ENCODE data around the gene PHTF1. TPM values are rescaled to one million over a fixed set of nuclear protein-coding genes. Genes with fewer than 3 reads are reported as not detected.

PHTF1 gene
- total and polyA plus RNA-seq, 10 of the 15 experiments (the other 5 are each of a cell fraction or from before 2014, with no cell fraction given) = 7.8 to 37.6 (median 24.1) TPM

GRCh38 chr1:113653741-113654140 is 105.5 kb downstream of the PHTF1 start:
- BruUV-seq (replicated peaks) = no TSS peak
- in situ Hi-C loops (cut with MboI) = no loop called here

More at GRCh38 chr1:113653741-113654140, 105.5 kb downstream of the PHTF1 start:
- 76% methylated on average over 5 of the region's 5 CpGs for WGBS (ENCODE audit: insufficient coverage, insufficient replicate concordance, low lambda C conversion rate, missing lambda C conversion rate)
- ChIA-PET CTCF (interaction anchor here (1.4 kb wide), 1 partner anchor 23 kb away, joined by 4 read pairs; no protein-coding TSS in a partner anchor), POLR2A (no interaction called here), RAD21 (ENCODE audit: unreplicated experiment) (interaction anchor here (0.6 kb wide), 1 partner anchor 514 kb away, joined by 3 read pairs; no protein-coding TSS in a partner anchor), SMC1A (ENCODE audit: uncharacterized antibody, unreplicated experiment) (no interaction called here)
- H3K27ac ChIP-seq (ENCODE audit: control insufficient read depth, insufficient read depth) = no peak overlapping the region
- H4K20me1 ChIP-seq (ENCODE audit: control insufficient read depth, insufficient read depth) = no peaks in the 10 kb centered on the region
- TF ChIP-seq NRF1 (conservative IDR thresholded peaks at IDR 0.05; ENCODE audit: low read depth, low read length) (no peak), EED (IDR thresholded peaks at IDR 0.05; ENCODE audit: low read depth) (no peak), PRDM15 (CRISPR knock-in tag; IDR thresholded peaks at IDR 0.05) (no peak)
- H3K4me3 ChIP-seq = no peak overlapping the region
- intact Hi-C loops (cut with micrococcal nuclease; ENCODE audit: unreplicated experiment) = no loop called here
- no peaks in the 10 kb centered on the region for H3K27me3 ChIP-seq (replicated peaks in 1 of 2; ENCODE audit: control insufficient read depth in 2 of 2, insufficient read depth in 2 of 2, low read length in 1 of 2)
- no peaks in the 10 kb centered on the region for H3K79me2 ChIP-seq (ENCODE audit: control insufficient read depth, insufficient read depth, low read length)
- no peak overlapping the region for H3K9ac ChIP-seq (ENCODE audit: control insufficient read depth, insufficient read depth, low read length)
- no peaks in the 10 kb centered on the region for H3K4me1 ChIP-seq (ENCODE audit: control insufficient read depth, insufficient read depth, low read length)
- DNase-seq (ENCODE audit: low read depth, low spot score) = no peak
- H3K4me2 ChIP-seq (ENCODE audit: control insufficient read depth, insufficient read depth) = no peak overlapping the region
- FAIRE-seq = no peak
- no peak for ATAC-seq
- H3K9me3 ChIP-seq (replicated peaks; ENCODE audit: control insufficient read depth, insufficient read depth, low read length) = no peaks in the 10 kb centered on the region
- H2AFZ ChIP-seq (ENCODE audit: control insufficient read depth, low read depth, low read length) = no peak overlapping the region
- H3K36me3 ChIP-seq (ENCODE audit: control insufficient read depth in 2 of 2, insufficient read depth in 2 of 2, low read length in 1 of 2) = no peaks in the 10 kb centered on the region
